GM12891 (cell line): ENCODE measurements around the gene FBXL3.

Experiments
- PAX5 ChIP-seq: IDR thresholded peaks from 2 replicates; pipeline ENCODE4 v1.6.1; 2011; ENCODE audit warnings: low read length, moderate library complexity, mild to moderate bottlenecking; ENCODE audit not compliant: insufficient read depth, severe bottlenecking
- POLR2A ChIP-seq: IDR thresholded peaks from 2 replicates; pipeline ENCODE4 v1.6.1; 2011; ENCODE audit warnings: low read depth, low read length, control low read depth
- POLR2AphosphoS5 ChIP-seq: IDR thresholded peaks from 2 replicates; pipeline ENCODE4 v1.6.1; 2011; ENCODE audit warnings: low read depth, low read length, control low read depth
- POU2F2 ChIP-seq: IDR thresholded peaks from 2 replicates; pipeline ENCODE4 v1.6.1; 2011; ENCODE audit warnings: low read depth, mild to moderate bottlenecking, control low read depth, low read length, moderate library complexity
- SPI1 ChIP-seq: IDR thresholded peaks from 2 replicates; pipeline ENCODE4 v1.6.1; 2011; ENCODE audit warnings: low read depth, low read length, control low read depth
- TAF1 ChIP-seq: IDR thresholded peaks from 2 replicates; pipeline ENCODE4 v1.6.1; 2011; ENCODE audit warnings: low read depth, low read length, control low read depth

- TF ChIP-seq POLR2AphosphoS5 = no peak
- no peak for TF ChIP-seq TAF1
- no peak for TF ChIP-seq SPI1
- no peak for TF ChIP-seq POLR2A
- no peak for TF ChIP-seq PAX5
- TF ChIP-seq POU2F2 = no peak
Observed at GRCh38 chr13:77033717-77034302, 6.9 kb upstream of the FBXL3 start.
